Gastrocnemius medialis (tissue), 4 donors: Measurements from ENCODE around the gene ADD2. TPM values are rescaled to one million over a fixed set of nuclear protein-coding genes. Genes with fewer than 3 reads are reported as not detected.

Experiments used
- ATAC-seq, 2 donors: fragments of 150-250 bp; one replicate each; pipeline ENCODE4 v1.9.1; 2016
- DNase-seq, 2 donors: peaks; one replicate each; pipeline ENCODE4 v3.0.0-alpha.2; 2019
- H3K27ac ChIP-seq, 4 donors: fragments of 200-600 bp; sonication (generic); 1 replicate in 1 of 4; 2 replicates in 3 of 4; pipeline ENCODE4 v1.5.1; 2016 to 2018; ENCODE audit warnings: mild to moderate bottlenecking in 2 of 4, moderate library complexity in 1 of 4
- H3K27me3 ChIP-seq, 3 donors: fragments of 200-600 bp; sonication (generic) in 2 of 3; 1 replicate in 1 of 3; 2 replicates in 2 of 3; pipeline versions ENCODE4 v1.5.1 to v1.6.0; 2016 to 2019; ENCODE audit warnings: mild to moderate bottlenecking in 1 of 3, moderate library complexity in 1 of 3
- H3K36me3 ChIP-seq, 2 donors: fragments of 200-600 bp; sonication (generic) in 1 of 2; one replicate each; pipeline ENCODE4 v1.5.1; 2017 to 2018
- H3K4me1 ChIP-seq, 2 donors: fragments of 200-600 bp; sonication (generic) in 1 of 2; one replicate each; pipeline ENCODE4 v1.5.1; 2016 to 2017; ENCODE audit warnings: mild to moderate bottlenecking in 2 of 2
- H3K4me3 ChIP-seq, 4 donors: fragments of 200-600 bp; sonication (generic) in 3 of 4; 1 replicate in 1 of 4; 2 replicates in 3 of 4; pipeline ENCODE4 v1.5.1; 2016 to 2019; ENCODE audit warnings: mild to moderate bottlenecking in 2 of 4
- H3K9me3 ChIP-seq, 3 donors: fragments of 200-600 bp; sonication (generic) in 2 of 3; 1 replicate in 1 of 3; 2 replicates in 2 of 3; pipeline ENCODE4 v1.5.1; 2016 to 2019
- POLR2A ChIP-seq, 2 donors: fragments of 450-650 bp; IDR thresholded peaks; one replicate each; pipeline ENCODE4 v1.6.1; 2017; ENCODE audit warnings: antibody characterized with exemption in 2 of 2, mild to moderate bottlenecking in 2 of 2, moderate library complexity in 2 of 2
- in situ Hi-C, 4 donors: fragments of 200-750 bp; cut with MboI; loops; one replicate each; pipeline versions ENCODE4 v1.15.0 to v1.8.0; 2017; ENCODE audit warnings: low sequenced_read_pairs in 4 of 4
- intact Hi-C: fragments of 100-400 bp; cut with DNase I; formaldehyde crosslinking; loops from one replicate; pipeline ENCODE4 v1.15.1; 2023; ENCODE audit warnings: low total_unique reads
- total RNA-seq, 4 donors: library from RNA; depleted of rRNA; stranded (reverse); fragments of >200 nt; gene quantifications; one replicate each; pipeline versions ENCODE4 v1.1.0 to v1.2.3, GENCODE V29; 2016
- TF ChIP-seq, protein P1 (sequence below), 5 experiments: fragments of 450-650 bp in 3 of 5; fragments of 200-600 bp in 2 of 5; sonication (generic) in 2 of 5; IDR thresholded peaks in 4 of 5; conservative IDR thresholded peaks in 1 of 5; 1 replicate in 4 of 5; 2 replicates in 1 of 5; pipeline ENCODE4 v1.5.1; 2016 to 2019; ENCODE audit warnings: antibody characterized with exemption in 5 of 5, mild to moderate bottlenecking in 3 of 5, moderate library complexity in 3 of 5

Gene ADD2
- total RNA-seq, 4 donors from 2014 or later = 0.20 to 0.75 (median 0.48) TPM

DNA sequence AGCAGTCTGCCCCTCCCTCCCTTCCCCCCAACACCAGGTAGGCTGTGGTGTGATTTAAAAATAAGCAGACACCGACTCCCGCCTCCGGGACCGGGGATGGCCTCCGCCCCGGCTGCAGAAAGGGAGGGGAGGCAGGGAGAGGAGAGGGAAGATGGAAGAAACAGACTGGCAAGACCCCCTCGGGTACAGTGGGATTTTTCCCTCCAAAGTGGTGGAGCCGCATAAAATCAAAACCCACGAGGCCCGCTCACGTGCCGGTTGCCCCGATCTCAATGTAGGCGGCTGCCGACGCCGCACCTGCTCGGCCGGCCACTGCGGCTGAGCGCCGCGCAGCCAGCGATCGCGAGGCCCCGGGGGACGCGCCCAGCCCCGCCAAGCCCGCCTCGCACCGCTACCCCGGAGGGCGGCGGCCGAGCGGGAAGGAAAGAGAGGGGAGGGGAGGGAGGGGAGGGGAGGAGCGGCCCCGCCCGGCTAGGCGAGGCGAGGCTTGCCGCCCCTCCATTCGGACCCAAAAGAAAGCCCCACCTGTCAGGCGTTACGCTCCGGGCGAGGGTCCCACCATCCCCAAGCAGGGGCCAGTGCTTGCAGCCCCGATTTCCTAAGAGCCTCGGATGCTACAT is 811 bp downstream of the ADD2 start:
- DNase-seq (no peak), ATAC-seq (no peak)
- Histone ChIP-seq H3K4me3 (peak overlapping the region; percentile 38 to 52 (median 50)), H3K27me3 (peaks cover 27 to 49% (median 37%) of the 10 kb centered on the region in 3 donors), H3K9me3 (no peaks in the 10 kb centered on the region), H3K4me1 (peaks cover 7 to 8% of the 10 kb centered on the region in 2 donors), H3K36me3 (no peaks in the 10 kb centered on the region), H3K27ac (no peak overlapping the region)
- TF ChIP-seq POLR2A (IDR thresholded peaks at IDR 0.05) = no peak
- TF ChIP-seq, protein P1, sequence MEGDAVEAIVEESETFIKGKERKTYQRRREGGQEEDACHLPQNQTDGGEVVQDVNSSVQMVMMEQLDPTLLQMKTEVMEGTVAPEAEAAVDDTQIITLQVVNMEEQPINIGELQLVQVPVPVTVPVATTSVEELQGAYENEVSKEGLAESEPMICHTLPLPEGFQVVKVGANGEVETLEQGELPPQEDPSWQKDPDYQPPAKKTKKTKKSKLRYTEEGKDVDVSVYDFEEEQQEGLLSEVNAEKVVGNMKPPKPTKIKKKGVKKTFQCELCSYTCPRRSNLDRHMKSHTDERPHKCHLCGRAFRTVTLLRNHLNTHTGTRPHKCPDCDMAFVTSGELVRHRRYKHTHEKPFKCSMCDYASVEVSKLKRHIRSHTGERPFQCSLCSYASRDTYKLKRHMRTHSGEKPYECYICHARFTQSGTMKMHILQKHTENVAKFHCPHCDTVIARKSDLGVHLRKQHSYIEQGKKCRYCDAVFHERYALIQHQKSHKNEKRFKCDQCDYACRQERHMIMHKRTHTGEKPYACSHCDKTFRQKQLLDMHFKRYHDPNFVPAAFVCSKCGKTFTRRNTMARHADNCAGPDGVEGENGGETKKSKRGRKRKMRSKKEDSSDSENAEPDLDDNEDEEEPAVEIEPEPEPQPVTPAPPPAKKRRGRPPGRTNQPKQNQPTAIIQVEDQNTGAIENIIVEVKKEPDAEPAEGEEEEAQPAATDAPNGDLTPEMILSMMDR (IDR thresholded peaks at IDR 0.05 in 4 of 5, conservative IDR thresholded peaks at IDR 0.05 in 1 of 5) = no peak
- in situ Hi-C loops (no loop called here), intact Hi-C loops (no loop called here)

DNA sequence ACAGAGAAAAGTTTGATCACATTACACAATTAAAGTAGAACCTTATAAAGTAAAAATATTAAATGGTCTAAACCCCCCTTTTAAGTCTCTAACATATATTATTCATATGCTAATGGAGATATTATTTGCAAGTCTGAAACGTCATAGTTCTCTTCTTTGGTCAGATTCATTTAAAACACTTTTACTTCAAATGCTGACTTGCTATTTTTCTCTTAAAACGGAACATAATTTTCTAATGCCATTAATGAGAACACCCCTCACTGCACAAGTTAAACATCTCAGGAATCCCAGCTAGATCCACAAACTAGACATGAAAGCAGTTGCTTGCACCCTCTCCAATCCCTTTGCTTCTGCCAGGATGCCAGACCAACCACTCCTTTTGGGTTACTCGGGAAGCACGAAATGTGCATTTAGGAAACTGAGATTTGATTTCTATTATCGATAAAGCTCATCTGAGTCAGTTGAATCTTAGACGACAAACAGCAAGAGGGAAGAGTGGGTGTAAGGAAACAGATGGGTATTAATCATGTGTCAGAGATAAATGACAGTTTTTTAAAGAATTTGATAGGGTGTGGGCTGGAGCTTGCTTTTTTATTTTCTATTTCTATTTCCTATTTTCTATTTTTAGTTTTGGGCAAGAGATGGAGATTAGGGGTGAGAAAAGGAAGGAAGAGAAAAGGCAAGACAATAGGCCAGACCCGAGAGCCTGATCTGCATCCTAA is 1.5 kb downstream of the ADD2 start:
- H3K4me1 ChIP-seq = peaks cover 7 to 8% of the 10 kb centered on the region in 2 donors
- H3K27me3 ChIP-seq = peaks cover 26 to 49% (median 37%) of the 10 kb centered on the region in 3 donors
- peak overlapping the region; percentile 38 to 52 (median 50) for H3K4me3 ChIP-seq
- H3K27ac ChIP-seq = no peak overlapping the region
- no peaks in the 10 kb centered on the region for H3K36me3 ChIP-seq
- no peak for TF ChIP-seq POLR2A (IDR thresholded peaks at IDR 0.05)
- TF ChIP-seq, protein P1 (IDR thresholded peaks at IDR 0.05 in 4 of 5, conservative IDR thresholded peaks at IDR 0.05 in 1 of 5) = no peak
- no peaks in the 10 kb centered on the region for H3K9me3 ChIP-seq
- DNase-seq (no peak), ATAC-seq (no peak)
- intact Hi-C loops = no loop called here
- in situ Hi-C loops = no loop called here

DNA sequence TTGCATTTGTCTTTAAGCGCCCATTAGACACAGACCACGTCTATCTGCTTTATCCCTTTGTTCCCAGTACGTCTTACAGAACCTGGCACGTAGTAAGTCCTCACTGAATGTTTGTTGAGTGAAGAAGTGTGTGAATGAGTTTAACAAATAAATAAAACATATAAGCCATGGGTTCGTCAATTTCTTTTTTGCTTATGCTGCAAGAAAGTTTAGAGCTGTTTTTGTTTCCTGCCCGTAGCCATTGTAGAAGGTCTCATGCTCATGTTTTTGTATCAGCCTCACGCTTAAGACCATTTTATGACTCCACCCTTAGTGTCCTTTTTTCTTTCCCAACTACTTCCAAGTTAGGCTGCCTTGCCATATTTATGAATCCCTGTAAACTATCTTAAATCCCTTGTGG is 2.5 kb downstream of the ADD2 start:
- H3K27me3 ChIP-seq = peaks cover 26 to 49% (median 37%) of the 10 kb centered on the region in 3 donors
- TF ChIP-seq POLR2A (IDR thresholded peaks at IDR 0.05) = no peak
- TF ChIP-seq, protein P1 (IDR thresholded peaks at IDR 0.05 in 4 of 5, conservative IDR thresholded peaks at IDR 0.05 in 1 of 5) = no peak
- H3K9me3 ChIP-seq = no peaks in the 10 kb centered on the region
- intact Hi-C loops = no loop called here
- in situ Hi-C loops = no loop called here
- H3K4me3 ChIP-seq = no peak overlapping the region
- peaks cover 7 to 8% of the 10 kb centered on the region in 2 donors for H3K4me1 ChIP-seq
- no peak overlapping the region for H3K27ac ChIP-seq
- no peak for DNase-seq
- no peak for ATAC-seq
- no peaks in the 10 kb centered on the region for H3K36me3 ChIP-seq

DNA sequence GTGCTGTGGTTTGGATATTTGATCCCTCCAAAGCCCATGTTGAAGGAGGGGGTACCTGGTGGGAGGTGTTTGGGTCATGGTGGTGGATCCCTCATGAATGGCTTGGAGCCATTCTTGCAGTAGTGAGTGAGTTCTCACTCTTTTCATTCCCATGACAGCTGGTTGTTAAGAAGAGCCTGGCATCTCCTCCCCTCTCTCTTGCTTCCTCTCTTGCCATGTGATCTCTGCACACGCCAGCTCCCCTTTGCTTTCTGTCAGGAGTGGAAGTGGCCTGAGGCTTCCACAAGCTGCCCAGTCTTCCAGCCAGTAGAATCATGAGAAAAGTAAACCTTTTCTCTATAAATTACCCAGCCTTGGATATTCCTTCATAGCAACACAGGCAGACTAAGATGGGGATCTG is 8.6 kb downstream of the ADD2 start:
- in situ Hi-C loops (no loop called here), intact Hi-C loops (no loop called here)
- Histone ChIP-seq H3K4me1 (no peaks in the 10 kb centered on the region), H3K27ac (no peak overlapping the region), H3K4me3 (no peak overlapping the region), H3K36me3 (no peaks in the 10 kb centered on the region), H3K27me3 (peaks cover 3 to 12% (median 4%) of the 10 kb centered on the region in 3 donors), H3K9me3 (no peaks in the 10 kb centered on the region)
- TF ChIP-seq, protein P1 (IDR thresholded peaks at IDR 0.05 in 4 of 5, conservative IDR thresholded peaks at IDR 0.05 in 1 of 5) = no peak
- TF ChIP-seq POLR2A (IDR thresholded peaks at IDR 0.05) = no peak
- DNase-seq (no peak), ATAC-seq (no peak)
